IPS-18c (cell line): ENCODE data around the gene IDE.
A peak's percentile ranks its signal among the peaks of the same experiment; 100 is the strongest.
"Not testable (repeated sequence)": the region's sequence is repeated elsewhere in the genome, so short reads cannot be mapped to it uniquely, and the experiment has no call there.

Source experiments
- H3K4me3 ChIP-seq: 2 replicates; pipeline ENCODE4 v1.7.0; 2013; ENCODE audit warnings: low read depth, mild to moderate bottlenecking, low read length, moderate library complexity; ENCODE audit not compliant: insufficient read depth
- H3K9me3 ChIP-seq: one replicate; pipeline ENCODE4 v1.6.1; 2013; ENCODE audit warnings: mild to moderate bottlenecking, low read length, moderate library complexity; ENCODE audit not compliant: control insufficient read depth, insufficient read depth

IDE gene

GRCh38 chr10:92463582-92463981 is 110.3 kb downstream of the IDE start:
- Histone ChIP-seq H3K4me3 (no peak overlapping the region), H3K9me3 (no peaks in the 10 kb centered on the region)

- H3K4me3 ChIP-seq, H3K9me3 ChIP-seq: not testable (repeated sequence)
These were observed 118.9 kb downstream of the IDE start for GRCh38 chr10:92454955-92455354.

GRCh38 chr10:92452313-92452712 is 121.6 kb downstream of the IDE start:
- Histone ChIP-seq H3K9me3 (no peaks in the 10 kb centered on the region), H3K4me3 (no peak overlapping the region)

- Histone ChIP-seq H3K4me3 (no peak overlapping the region), H3K9me3 (no peaks in the 10 kb centered on the region)
These were observed 122.5 kb downstream of the IDE start for GRCh38 chr10:92451431-92451830.

GRCh38 chr10:92450896-92451295 is 123.0 kb downstream of the IDE start:
- H3K9me3 ChIP-seq, result no peaks in the 10 kb centered on the region
- no peak overlapping the region for H3K4me3 ChIP-seq

DNA sequence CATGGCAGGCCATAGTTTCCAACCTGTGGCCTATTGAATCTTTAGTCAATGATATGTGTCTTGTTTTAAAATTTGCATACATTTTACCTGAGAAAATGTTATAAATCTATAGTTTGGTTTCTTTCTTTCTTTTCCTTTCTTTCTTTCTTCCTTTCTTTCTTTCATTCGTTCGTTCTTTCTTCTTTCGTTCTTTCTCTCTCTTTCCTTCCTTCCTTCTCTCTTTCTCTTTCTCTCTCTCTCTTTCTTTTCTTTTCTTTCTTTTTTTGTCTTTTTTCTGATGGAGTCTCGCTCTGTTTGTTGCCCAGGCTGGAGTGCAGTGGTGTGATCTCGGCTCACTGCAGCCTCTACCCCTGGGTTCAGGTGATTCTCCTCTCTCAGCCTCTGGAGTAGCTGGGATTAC is 133.3 kb downstream of the IDE start:
- Histone ChIP-seq H3K9me3 (no peaks in the 10 kb centered on the region), H3K4me3 (no peak overlapping the region)

DNA sequence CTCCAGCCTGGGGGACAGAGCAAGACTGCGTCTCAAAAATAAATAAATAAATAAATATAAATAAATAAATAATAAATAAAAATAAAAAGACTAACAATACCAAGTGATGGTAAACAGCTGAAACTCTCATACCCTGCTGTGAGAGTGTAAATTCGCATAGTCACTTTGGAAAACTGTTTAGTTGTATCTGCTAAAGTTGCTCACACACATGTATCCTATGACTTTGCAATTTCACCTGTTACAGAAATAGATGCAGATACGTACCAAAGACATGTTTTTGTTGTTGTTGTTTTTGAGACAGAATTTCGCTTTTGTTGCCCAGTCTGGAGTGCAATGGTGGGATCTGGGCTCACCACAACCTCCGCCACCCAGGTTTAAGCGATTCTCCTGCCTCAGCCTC is 135.7 kb downstream of the IDE start:
- H3K9me3 ChIP-seq, result no peaks in the 10 kb centered on the region
- no peak overlapping the region for H3K4me3 ChIP-seq

GRCh38 chr10:92436611-92437010 is 137.3 kb downstream of the IDE start:
- no peak overlapping the region for H3K4me3 ChIP-seq

DNA sequence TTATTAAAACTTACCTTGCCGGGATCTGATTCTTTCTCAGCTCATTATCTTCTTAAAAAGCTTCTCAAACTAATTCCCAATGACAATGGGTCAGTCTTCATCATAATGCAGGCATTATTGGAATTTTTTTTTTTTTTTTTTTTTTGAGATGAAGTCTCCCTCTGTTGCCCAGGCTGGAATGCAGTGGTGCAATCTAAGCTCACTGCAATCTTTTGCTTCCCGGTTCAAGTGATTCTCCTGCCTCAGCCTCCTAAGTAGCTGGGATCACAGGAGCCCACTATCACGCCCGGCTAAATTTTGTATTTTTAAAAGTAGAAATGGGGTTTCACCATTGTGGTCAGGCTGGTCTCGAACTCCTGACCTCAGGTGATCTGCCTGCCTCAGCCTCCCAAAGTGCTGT is 137.8 kb downstream of the IDE start:
- H3K4me3 ChIP-seq, H3K9me3 ChIP-seq: not testable (repeated sequence)

More at GRCh38 chr10:92436611-92437010, 137.3 kb downstream of the IDE start:
- H3K9me3 ChIP-seq, result no peaks in the 10 kb centered on the region

- no peaks in the 10 kb centered on the region for H3K9me3 ChIP-seq
- H3K4me3 ChIP-seq, result no peak overlapping the region
These were observed 139.5 kb downstream of the IDE start for GRCh38 chr10:92434385-92434784.

- Histone ChIP-seq H3K4me3 (no peak overlapping the region), H3K9me3 (no peaks in the 10 kb centered on the region)
These were observed 141.3 kb downstream of the IDE start for GRCh38 chr10:92432596-92432995.

- H3K9me3 ChIP-seq, result no peaks in the 10 kb centered on the region
- H3K4me3 ChIP-seq, result no peak overlapping the region
These were observed 143.8 kb downstream of the IDE start for GRCh38 chr10:92430103-92430502.

DNA sequence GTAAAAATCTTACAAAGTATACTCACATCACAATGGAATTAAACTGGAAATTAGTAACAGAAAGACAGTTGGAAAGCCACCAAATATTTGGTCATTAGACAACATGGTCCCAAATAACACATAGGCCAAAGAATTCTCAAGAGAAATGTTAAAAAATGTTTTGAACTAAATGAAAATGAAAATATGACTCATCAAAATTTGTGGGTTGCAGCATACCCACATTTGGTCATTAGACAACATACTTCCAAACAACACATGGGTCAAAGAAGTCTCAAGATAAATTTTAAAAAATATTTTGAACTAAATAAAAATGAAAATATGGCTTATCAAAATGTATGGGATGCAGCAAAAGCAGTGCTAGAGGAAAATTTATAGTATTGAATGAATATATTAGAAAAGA is 152.3 kb downstream of the IDE start:
- Histone ChIP-seq H3K9me3 (no peaks in the 10 kb centered on the region), H3K4me3 (no peak overlapping the region)

DNA sequence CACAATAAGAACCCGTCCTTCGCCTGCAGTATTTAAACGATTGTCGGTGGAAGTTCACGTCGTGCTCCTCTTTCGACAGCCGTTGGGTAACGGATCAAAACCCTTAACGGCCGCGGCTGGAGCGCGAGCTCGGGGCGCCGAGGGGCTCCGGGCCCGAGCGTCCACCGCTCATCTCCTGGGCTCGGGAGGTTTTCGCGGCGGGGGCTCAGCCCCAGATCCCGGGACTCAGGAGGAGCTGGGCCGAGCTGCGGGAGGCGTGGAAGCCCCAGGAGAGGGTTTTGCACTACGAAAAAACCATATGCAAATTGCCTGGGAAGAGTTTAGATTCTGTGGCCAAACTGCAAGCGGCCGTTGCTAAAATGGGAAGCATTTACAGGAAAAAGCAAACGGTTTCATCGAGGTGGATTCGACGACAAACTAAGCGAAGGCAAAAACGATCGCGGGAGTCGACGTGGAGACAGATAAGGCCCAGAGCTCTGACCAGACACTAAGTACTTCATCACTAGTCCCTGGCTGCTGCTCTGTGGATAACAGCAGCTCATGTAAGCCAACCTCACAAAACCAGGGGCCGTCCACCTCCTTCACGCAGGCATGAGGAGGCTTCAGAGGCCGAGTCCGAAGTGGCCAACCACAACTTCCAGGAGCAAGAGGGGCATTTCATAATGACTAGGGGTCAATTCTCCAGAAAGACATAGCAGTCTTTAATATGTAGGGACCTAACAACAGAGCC is 153.2 kb downstream of the IDE start:
- H3K4me3 ChIP-seq, result peak overlapping the region; percentile 26; the same call in 1 of the 2 replicates
- peaks cover 2% of the 10 kb centered on the region for H3K9me3 ChIP-seq

DNA sequence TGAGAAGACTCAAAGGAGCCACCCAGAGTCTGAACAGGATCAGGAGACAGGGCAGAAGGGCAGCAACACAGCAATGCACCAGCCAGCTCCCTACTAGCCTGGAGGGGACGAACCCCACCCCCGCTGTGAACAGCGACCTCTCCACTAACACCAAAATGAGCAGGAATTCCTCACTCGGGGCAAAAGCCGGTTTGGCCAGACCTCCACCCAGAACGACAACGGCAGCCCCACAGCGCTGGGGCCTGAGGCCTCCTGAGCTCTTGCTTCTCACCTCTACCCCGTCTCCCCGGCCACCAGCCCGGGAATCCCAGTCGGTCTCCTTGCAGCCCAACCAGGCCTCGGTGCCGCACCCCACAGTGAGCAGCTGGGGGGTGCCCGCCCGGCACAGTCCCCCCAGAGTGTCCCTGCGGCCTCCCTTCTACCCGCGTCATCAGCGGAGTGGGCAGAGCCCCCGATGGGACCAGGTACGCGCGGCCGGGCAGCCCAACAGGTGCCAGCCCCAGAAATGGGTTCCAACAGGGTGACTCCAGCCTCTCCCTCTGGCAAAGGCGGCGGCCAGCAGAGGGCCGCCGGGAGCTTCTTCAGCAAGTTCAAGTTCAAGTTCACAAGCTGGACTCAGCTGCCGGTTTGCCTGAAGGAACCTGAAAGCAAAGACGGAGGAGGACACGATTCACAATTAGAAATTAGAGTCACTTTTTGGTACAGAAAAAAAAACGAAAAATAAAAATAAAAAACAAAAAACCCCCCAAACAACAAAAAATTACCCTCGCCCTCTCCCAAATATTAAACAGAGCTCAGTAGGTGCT is 153.9 kb downstream of the IDE start:
- Histone ChIP-seq H3K9me3 (peaks cover 2% of the 10 kb centered on the region), H3K4me3 (peak overlapping the region; percentile 26; the same call in 1 of the 2 replicates)

- Histone ChIP-seq H3K4me3 (no peak overlapping the region), H3K9me3 (peaks cover 2% of the 10 kb centered on the region)
These were observed 155.0 kb downstream of the IDE start for GRCh38 chr10:92418891-92419290.

- H3K4me3 ChIP-seq, result no peak overlapping the region
- peaks cover 2% of the 10 kb centered on the region for H3K9me3 ChIP-seq
These were observed 155.7 kb downstream of the IDE start for GRCh38 chr10:92418221-92418620.

GRCh38 chr10:92413519-92413918 is 160.4 kb downstream of the IDE start:
- Histone ChIP-seq H3K9me3 (peaks cover 2% of the 10 kb centered on the region), H3K4me3 (no peak overlapping the region)
